Bronchial epithelial cell (primary cell): ENCODE results near the gene POR. TPM values are rescaled to one million over a fixed set of nuclear protein-coding genes. Genes with fewer than 3 reads are reported as not detected.
"Not testable (repeated sequence)": the region's sequence is repeated elsewhere in the genome, so short reads cannot be mapped to it uniquely, and the experiment has no call there.

Experiments used
- DNase-seq: peaks from one replicate; pipeline ENCODE4 v3.0.0-alpha.2; 2010; ENCODE audit warnings: low read depth
- FAIRE-seq: peaks from 2 replicates; lab custom pipeline; 2011; peaks lifted over from hg19 to GRCh38; lab: Jason Lieb, UNC
- H3K27me3 ChIP-seq: 2 replicates; pipeline ENCODE4 v1.5.1; 2011; ENCODE audit warnings: low read length; ENCODE audit not compliant: control insufficient read depth, insufficient read depth
- H3K36me3 ChIP-seq: 2 replicates; pipeline ENCODE4 v1.5.1; 2011; ENCODE audit warnings: low read length; ENCODE audit not compliant: control insufficient read depth, insufficient read depth
- H3K4me3 ChIP-seq: 2 replicates; pipeline ENCODE4 v1.5.1; 2011; ENCODE audit warnings: mild to moderate bottlenecking, low read depth, low read length, control low read depth
- total RNA-seq: library from RNA; depleted of rRNA; stranded (reverse); fragments of >200 nt; gene quantifications from 2 replicates; pipeline ENCODE4 v1.2.1, GENCODE V29; 2014
- TF ChIP-seq, protein P1 (sequence below): IDR thresholded peaks from 2 replicates; pipeline ENCODE4 v1.5.1; 2011; ENCODE audit warnings: mild to moderate bottlenecking, moderate library complexity, low read length, control low read depth, inconsistent platforms; ENCODE audit not compliant: insufficient read depth, severe bottlenecking

The POR gene
- total RNA-seq, 1 donor from 2014 or later = 75.0 TPM

DNA sequence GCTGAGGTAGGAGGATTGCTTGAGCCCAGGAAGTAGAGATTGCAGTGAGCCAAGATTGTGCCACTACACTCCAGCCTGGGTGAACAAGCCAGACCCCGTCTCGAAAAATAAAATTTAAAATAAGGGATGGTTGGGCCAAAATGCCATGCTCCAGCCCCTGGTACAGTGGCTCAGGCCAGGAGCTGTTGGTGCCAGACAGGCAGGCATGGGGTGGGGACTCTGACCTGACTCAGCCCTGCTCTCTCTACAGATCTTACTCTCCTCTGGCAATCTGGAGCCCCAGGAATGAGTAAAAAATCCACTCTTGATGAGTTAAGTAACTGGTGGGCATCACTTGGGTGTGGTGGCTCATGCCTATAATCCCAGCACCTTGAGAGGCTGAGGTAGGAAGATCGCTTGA, 87.9 kb downstream of the POR start:
- FAIRE-seq (no peak), DNase-seq (no peak)
- TF ChIP-seq, protein P1, sequence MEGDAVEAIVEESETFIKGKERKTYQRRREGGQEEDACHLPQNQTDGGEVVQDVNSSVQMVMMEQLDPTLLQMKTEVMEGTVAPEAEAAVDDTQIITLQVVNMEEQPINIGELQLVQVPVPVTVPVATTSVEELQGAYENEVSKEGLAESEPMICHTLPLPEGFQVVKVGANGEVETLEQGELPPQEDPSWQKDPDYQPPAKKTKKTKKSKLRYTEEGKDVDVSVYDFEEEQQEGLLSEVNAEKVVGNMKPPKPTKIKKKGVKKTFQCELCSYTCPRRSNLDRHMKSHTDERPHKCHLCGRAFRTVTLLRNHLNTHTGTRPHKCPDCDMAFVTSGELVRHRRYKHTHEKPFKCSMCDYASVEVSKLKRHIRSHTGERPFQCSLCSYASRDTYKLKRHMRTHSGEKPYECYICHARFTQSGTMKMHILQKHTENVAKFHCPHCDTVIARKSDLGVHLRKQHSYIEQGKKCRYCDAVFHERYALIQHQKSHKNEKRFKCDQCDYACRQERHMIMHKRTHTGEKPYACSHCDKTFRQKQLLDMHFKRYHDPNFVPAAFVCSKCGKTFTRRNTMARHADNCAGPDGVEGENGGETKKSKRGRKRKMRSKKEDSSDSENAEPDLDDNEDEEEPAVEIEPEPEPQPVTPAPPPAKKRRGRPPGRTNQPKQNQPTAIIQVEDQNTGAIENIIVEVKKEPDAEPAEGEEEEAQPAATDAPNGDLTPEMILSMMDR = no peak

DNA sequence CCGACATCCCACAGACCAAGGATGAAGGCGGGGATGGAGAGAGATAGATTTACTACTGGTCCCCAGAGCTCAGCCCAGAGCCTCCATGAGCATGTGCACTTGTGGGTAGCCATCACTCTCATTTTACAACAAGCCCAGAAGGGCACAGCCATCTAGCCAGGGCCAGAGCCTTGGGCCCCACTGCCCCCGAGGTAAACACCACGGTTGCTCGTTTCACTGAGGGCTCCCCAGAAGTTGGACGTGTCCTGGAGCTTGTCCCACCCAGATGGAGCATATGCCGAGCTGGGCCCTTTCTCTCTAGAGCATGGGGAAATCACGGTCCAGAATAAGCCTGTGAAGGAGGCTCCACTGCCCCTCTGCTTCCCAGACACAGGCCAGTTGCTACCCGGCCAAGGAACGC, 88.4 kb downstream of the POR start:
- peaks cover 26% of the 10 kb centered on the region for H3K36me3 ChIP-seq
- FAIRE-seq = no peak
- TF ChIP-seq, protein P1 = no peak

More for the DNA sequence above, 87.9 kb downstream of the POR start:
- Histone ChIP-seq H3K4me3 (no peak overlapping the region), H3K27me3 (no peaks in the 10 kb centered on the region), H3K36me3 (peaks cover 26% of the 10 kb centered on the region)

GRCh38 chr7:76005004-76005403, 90.0 kb downstream of the POR start:
- FAIRE-seq, DNase-seq, H3K27me3 ChIP-seq, H3K4me3 ChIP-seq: not testable (repeated sequence)
- peaks cover 25% of the 10 kb centered on the region for H3K36me3 ChIP-seq

More for the DNA sequence above, 88.4 kb downstream of the POR start:
- Histone ChIP-seq H3K4me3 (no peak overlapping the region), H3K27me3 (no peaks in the 10 kb centered on the region)
- no peak for DNase-seq

DNA sequence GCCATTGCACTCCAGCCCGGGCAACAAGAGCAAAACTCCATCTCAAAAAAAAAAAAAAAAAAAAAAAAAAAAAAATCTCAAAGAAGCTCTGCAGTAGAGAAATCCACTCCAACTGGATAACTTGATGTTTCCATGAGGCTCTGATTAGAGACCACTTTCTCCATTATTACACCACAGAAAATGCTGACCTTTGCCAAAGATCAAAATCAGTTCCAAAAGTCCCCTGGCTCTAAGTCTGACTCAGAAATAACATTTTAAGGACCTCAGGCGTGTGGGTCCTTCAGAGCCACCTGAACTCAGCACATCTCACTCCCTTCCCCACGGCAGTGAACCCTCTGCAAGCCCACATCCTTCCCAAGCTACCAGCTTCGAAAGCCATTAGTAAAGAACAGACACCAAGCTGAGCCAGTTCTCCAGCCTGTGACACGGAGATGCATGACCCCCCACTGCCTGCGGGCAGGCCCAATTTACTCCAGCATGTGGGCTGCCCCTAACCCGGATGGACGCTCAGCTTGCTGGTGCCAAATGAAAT, 93.3 kb downstream of the POR start:
- no peak for DNase-seq
- peaks cover 18% of the 10 kb centered on the region for H3K36me3 ChIP-seq
- no peaks in the 10 kb centered on the region for H3K27me3 ChIP-seq
- H3K4me3 ChIP-seq = no peak overlapping the region
- no peak for FAIRE-seq
- TF ChIP-seq, protein P1 = no peak

DNA sequence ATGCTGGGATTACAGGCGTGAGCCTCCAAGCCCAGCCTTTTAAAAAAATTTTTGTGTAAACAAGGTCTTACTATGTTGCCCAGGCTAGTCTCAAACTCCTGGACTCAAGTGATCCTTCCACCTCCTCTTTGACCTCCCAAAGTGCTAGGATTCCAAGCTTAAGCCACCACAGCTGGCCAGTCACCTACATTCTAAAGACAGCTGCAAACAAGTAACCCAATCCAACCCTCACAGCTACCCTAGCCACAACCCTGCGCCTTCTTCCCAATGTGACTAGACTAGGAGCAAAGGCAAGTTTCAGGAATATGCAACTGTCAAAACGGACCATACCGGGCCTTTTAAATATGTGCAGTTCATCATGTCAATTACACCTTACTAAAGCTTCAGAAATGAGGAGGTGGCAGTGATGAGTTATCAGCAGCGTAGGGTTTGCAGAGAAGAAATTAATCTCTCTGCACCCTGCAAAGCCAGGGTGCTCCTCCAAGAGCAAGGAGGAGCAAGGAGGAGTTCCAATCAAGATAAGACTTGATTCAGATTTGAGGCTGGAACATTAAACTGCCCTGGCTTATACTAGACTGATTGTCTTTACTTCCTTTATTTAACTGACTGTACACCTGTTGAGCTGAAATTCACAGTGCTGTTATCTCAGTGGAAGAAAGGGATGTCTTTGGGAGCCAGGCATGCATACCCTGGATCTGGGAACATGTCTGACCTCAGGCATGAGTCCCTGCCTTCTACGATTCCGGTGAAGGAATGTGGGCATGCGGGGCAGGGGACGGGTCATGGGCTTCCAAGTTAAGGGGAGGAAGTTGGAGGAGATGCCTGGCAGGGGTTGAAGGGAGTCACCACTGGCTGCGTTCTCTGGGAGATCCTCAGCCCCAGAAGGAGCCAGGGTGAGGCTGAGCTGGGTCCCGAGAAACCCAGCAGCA, 95.0 kb downstream of the POR start:
- peaks cover 11% of the 10 kb centered on the region for H3K36me3 ChIP-seq
- DNase-seq = no peak
- H3K27me3 ChIP-seq = no peaks in the 10 kb centered on the region
- TF ChIP-seq, protein P1 = no peak
- no peak overlapping the region for H3K4me3 ChIP-seq
- no peak for FAIRE-seq

DNA sequence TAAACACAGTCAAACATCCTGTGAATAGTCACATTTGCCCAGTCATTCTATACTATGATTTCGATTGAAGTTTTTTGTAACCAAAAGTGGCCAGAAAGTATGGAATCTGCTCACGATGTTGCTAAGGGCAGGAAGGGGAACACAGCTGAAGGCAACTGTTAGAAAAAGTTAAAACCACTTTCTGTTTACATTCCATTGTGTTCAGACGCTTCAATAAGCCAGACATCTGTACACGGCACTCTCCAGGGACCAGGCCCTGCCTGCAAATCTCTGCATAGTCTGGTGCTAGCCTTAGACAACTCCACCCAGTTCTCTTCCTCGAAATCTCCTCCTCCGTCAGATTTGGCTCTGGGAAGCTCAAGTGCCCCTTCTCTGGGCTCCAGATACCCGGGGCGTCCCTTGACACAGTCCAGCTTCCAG, 96.5 kb downstream of the POR start:
- Histone ChIP-seq H3K27me3 (no peaks in the 10 kb centered on the region), H3K4me3 (no peak overlapping the region), H3K36me3 (peaks cover 4% of the 10 kb centered on the region)
- DNase-seq = no peak
- no peak for FAIRE-seq
- TF ChIP-seq, protein P1 = no peak
